Osteocyte (in vitro differentiated cells): ENCODE data around the gene ORC4. TPM values are rescaled to one million over a fixed set of nuclear protein-coding genes. Genes with fewer than 3 reads are reported as not detected.

Experiments used
- DNase-seq: peaks from one replicate; pipeline ENCODE4 v3.0.0; 2021; ENCODE audit warnings: mixed read lengths; ENCODE audit not compliant: unreplicated experiment; ENCODE audit errors: extremely low spot score
- H3K27ac Mint-ChIP-seq: one replicate; pipeline ENCODE4 v1.8.0; 2021; ENCODE audit warnings: mild to moderate bottlenecking, mixed read lengths; ENCODE audit not compliant: unreplicated experiment
- H3K27me3 Mint-ChIP-seq: one replicate; pipeline ENCODE4 v1.8.0; 2021; ENCODE audit warnings: mixed read lengths; ENCODE audit not compliant: unreplicated experiment
- H3K36me3 Mint-ChIP-seq: one replicate; pipeline ENCODE4 v1.8.0; 2021; ENCODE audit warnings: mixed read lengths; ENCODE audit not compliant: unreplicated experiment
- H3K4me1 Mint-ChIP-seq: one replicate; pipeline ENCODE4 v1.8.0; 2021; ENCODE audit warnings: mixed read lengths; ENCODE audit not compliant: unreplicated experiment
- H3K4me3 Mint-ChIP-seq: one replicate; pipeline ENCODE4 v1.8.0; 2021; ENCODE audit warnings: mild to moderate bottlenecking, moderate library complexity, mixed read lengths; ENCODE audit not compliant: unreplicated experiment
- H3K9me3 Mint-ChIP-seq: one replicate; pipeline ENCODE4 v1.8.0; 2021; ENCODE audit warnings: mixed read lengths; ENCODE audit not compliant: unreplicated experiment
- CTCF ChIP-seq: fragments of 200-600 bp; sonication (generic); IDR thresholded peaks from 2 replicates; pipeline ENCODE4 v1.5.0; 2021; ENCODE audit warnings: antibody characterized with exemption, mild to moderate bottlenecking, moderate library complexity
- total RNA-seq: library from RNA; stranded (reverse); gene quantifications from 2 replicates; pipeline ENCODE4 v1.2.1, GENCODE V29; 2021

The ORC4 gene
- total RNA-seq, 1 donor from 2014 or later, result 45.0 TPM

- Mint-ChIP-seq H3K27me3 (no peaks in the 10 kb centered on the region), H3K4me3 (no peak overlapping the region), H3K36me3 (peaks cover 13% of the 10 kb centered on the region), H3K4me1 (peaks cover 3% of the 10 kb centered on the region), H3K9me3 (peaks cover 10% of the 10 kb centered on the region), H3K27ac (no peak overlapping the region)
- no peak for TF ChIP-seq CTCF
- DNase-seq, result no peak
Measured at GRCh38 chr2:147980940-147981528, 39.5 kb downstream of the ORC4 start.

GRCh38 chr2:147977679-147978078, 42.9 kb downstream of the ORC4 start:
- H3K4me1 Mint-ChIP-seq, result peaks cover 8% of the 10 kb centered on the region
- no peak for TF ChIP-seq CTCF
- H3K36me3 Mint-ChIP-seq, result peaks cover 17% of the 10 kb centered on the region
- no peak overlapping the region for H3K27ac Mint-ChIP-seq
- peaks cover 10% of the 10 kb centered on the region for H3K9me3 Mint-ChIP-seq
- H3K27me3 Mint-ChIP-seq, result no peaks in the 10 kb centered on the region
- H3K4me3 Mint-ChIP-seq, result no peak overlapping the region
- no peak for DNase-seq

- Mint-ChIP-seq H3K9me3 (peaks cover 10% of the 10 kb centered on the region), H3K4me1 (peaks cover 7% of the 10 kb centered on the region), H3K27ac (no peak overlapping the region), H3K36me3 (peaks cover 23% of the 10 kb centered on the region), H3K4me3 (no peak overlapping the region), H3K27me3 (no peaks in the 10 kb centered on the region)
- DNase-seq, result no peak
- no peak for TF ChIP-seq CTCF
Measured at GRCh38 chr2:147976102-147976501, 44.4 kb downstream of the ORC4 start.

- Mint-ChIP-seq H3K9me3 (peaks cover 35% of the 10 kb centered on the region), H3K4me1 (peaks cover 6% of the 10 kb centered on the region), H3K36me3 (peaks cover 62% of the 10 kb centered on the region), H3K27ac (no peak overlapping the region), H3K27me3 (no peaks in the 10 kb centered on the region), H3K4me3 (no peak overlapping the region)
- no peak for DNase-seq
- no peak for TF ChIP-seq CTCF
Measured at GRCh38 chr2:147968571-147968970, 52.0 kb downstream of the ORC4 start.

- H3K27me3 Mint-ChIP-seq, result no peaks in the 10 kb centered on the region
- H3K36me3 Mint-ChIP-seq, result peaks cover 29% of the 10 kb centered on the region
- no peak overlapping the region for H3K27ac Mint-ChIP-seq
- no peak for DNase-seq
- H3K9me3 Mint-ChIP-seq, result no peaks in the 10 kb centered on the region
- H3K4me3 Mint-ChIP-seq, result no peak overlapping the region
- H3K4me1 Mint-ChIP-seq, result no peaks in the 10 kb centered on the region
- no peak for TF ChIP-seq CTCF
Measured at GRCh38 chr2:147952118-147952517, 68.4 kb downstream of the ORC4 start.
